Measurements from ENCODE around the gene TPSAB1.
"Not testable (repeated sequence)": the region's sequence is repeated elsewhere in the genome, so short reads cannot be mapped to it uniquely, and the experiment has no call there.

DNA sequence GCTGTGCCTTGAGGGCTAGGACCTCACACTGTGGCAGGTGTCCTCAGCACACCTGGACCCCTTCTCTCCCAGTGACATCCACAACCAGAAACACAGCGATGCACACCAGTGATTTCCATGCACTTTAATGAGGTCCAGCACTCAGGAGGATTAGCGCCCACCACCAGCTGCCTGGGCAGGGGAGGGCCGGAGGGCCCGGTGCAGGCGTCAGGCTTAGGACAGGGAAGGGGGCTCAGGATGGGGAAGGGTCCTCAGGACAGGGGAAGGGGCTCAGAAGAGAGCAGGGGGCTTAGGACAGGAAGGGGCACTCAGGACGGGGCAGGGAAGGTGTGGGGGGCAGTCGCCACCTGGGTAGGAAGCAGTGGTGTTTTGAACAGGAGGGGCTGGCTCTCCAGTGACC, 12.3 kb upstream of the TPSAB1 start:
- TF ChIP-seq, protein P1, sequence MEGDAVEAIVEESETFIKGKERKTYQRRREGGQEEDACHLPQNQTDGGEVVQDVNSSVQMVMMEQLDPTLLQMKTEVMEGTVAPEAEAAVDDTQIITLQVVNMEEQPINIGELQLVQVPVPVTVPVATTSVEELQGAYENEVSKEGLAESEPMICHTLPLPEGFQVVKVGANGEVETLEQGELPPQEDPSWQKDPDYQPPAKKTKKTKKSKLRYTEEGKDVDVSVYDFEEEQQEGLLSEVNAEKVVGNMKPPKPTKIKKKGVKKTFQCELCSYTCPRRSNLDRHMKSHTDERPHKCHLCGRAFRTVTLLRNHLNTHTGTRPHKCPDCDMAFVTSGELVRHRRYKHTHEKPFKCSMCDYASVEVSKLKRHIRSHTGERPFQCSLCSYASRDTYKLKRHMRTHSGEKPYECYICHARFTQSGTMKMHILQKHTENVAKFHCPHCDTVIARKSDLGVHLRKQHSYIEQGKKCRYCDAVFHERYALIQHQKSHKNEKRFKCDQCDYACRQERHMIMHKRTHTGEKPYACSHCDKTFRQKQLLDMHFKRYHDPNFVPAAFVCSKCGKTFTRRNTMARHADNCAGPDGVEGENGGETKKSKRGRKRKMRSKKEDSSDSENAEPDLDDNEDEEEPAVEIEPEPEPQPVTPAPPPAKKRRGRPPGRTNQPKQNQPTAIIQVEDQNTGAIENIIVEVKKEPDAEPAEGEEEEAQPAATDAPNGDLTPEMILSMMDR (IDR thresholded peaks at IDR 0.05; ENCODE audit: insufficient read depth, low read length, poor library complexity, severe bottlenecking) = not testable (repeated sequence)
- not testable (repeated sequence) for TF ChIP-seq EZH2phosphoT487 (conservative IDR thresholded peaks at IDR 0.05; ENCODE audit: low read length)

Data from SU-DHL-6 (cell line).